GM19372 (cell line): ENCODE results near the gene C16orf74.

Experiments
- ATAC-seq: cut with Tn5 transposase; IDR thresholded peaks from one replicate; pipeline ENCODE4 v1.9.1; 2021; ENCODE audit warnings: mild to moderate bottlenecking, low read depth, moderate library complexity; ENCODE audit not compliant: unreplicated experiment

The C16orf74 gene

DNA sequence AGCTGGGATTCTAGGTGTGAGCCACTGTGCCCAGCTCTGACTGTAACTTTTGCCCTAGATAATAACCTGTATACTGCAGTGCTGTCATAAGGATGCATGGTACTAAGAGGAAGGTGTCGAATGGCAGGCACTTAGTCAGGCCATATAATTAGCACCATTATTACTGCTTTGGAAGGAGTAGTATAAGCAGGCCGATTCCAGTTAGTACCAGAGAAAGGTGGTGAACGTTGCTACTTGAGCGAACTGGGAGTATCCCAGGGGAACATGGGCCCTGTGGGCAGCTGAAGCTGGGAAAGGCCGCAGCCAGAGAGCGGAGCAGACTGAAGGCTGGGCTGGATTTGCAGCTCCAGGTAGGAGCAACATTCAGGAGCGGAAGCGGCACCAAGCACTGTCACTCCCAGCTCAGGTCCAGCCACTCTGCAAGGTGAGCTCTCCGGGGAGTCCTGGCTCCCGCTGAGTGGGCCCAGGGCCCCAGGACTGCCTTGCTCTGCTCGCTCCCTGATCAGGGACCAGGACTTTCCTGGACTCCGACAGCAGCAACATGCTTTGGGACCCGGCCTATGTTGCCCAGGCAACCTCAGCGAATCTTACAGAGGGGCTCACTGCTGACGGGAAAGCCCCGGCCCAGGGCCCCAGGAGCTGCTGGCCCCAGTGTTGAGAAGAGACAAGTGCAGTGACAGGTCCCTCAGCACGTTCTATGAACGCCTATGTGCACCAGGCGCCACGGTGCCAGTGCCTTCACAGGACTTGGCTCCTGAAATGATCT, 28.6 kb downstream of the C16orf74 start:
- ATAC-seq: no peak

DNA sequence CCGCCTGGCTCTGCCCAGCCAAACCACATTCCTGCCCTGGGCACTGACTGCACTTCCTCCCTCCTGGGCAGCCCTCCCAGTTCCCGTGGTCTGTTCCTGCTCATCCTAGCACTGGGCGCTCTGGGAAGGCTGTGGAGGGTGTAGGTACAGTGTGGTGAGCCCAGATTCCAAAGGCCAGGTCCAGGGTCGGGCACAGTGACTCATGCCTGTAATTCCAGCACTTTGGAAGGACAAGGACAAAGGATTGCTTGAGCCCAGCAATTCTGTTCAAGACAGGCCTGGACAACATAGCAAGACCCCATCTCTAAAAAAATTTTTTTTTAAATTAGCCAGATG, 30.6 kb downstream of the C16orf74 start:
- ATAC-seq: no peak

DNA sequence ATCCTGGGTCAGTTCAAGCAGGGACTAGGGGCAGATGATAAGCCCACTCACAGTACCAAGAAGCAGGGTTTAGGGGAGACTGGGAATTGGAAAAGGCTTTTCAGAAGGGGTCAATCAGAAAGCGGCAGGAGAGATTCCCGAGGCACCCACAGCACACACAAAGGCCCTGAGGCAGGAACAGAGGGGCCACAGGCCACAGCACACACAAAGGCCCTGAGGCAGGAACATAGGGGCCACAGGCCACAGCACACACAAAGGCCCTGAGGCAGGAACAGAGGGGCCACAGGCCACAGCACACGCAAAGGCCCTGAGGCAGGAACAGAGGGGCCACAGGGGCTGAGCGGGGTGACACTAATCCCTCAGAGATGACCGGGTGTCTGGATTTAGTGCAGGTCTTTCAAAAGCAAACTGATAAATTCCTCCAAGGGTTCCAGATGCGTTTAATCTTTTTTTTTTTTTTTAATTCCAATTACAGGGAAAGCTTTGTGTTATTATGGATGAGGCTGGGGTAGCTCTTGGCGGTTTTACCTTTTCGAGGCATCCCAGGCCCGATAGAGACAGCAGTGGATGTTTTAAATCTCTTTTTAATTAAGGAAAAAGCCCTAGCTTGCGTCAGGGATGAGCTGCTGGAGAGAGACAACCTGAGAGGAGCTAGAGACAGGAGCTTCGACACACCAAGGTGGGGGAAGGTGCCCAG, 31.1 kb downstream of the C16orf74 start:
- no peak for ATAC-seq

DNA sequence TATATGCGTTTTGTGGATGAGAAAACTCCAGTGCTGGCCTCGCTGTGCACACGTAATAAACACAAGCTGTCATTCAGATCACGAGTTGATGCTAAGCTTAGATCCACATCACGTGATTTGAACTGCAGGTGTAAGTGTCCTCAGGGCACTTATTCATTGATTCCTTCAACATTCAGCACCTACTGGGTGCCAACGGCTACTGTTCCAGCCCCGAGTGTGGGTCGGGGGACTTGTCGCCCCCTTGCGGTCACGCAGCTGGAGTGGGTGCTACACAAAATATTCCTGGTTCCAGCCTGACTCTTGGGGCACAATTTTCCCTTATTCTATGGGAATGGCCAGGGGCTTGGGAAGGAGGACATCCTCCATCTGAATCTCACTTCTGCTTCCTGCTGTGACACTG, 32.2 kb downstream of the C16orf74 start:
- no peak for ATAC-seq

DNA sequence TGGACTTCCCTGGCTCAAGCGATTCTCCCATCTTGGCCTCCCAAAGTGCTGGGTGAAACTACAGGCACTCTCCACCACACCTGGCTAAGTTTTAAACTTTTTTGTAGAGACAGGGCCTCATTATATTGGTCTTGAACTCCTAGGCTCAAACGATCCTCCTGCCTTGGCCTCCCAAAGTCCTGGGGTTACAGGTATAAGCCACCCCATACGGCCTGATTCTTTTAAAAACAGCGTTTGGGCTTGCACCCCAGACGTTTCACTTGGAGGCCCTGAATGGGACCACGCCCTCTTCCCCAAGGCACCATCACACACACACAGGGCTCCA, 32.8 kb downstream of the C16orf74 start:
- no peak for ATAC-seq

DNA sequence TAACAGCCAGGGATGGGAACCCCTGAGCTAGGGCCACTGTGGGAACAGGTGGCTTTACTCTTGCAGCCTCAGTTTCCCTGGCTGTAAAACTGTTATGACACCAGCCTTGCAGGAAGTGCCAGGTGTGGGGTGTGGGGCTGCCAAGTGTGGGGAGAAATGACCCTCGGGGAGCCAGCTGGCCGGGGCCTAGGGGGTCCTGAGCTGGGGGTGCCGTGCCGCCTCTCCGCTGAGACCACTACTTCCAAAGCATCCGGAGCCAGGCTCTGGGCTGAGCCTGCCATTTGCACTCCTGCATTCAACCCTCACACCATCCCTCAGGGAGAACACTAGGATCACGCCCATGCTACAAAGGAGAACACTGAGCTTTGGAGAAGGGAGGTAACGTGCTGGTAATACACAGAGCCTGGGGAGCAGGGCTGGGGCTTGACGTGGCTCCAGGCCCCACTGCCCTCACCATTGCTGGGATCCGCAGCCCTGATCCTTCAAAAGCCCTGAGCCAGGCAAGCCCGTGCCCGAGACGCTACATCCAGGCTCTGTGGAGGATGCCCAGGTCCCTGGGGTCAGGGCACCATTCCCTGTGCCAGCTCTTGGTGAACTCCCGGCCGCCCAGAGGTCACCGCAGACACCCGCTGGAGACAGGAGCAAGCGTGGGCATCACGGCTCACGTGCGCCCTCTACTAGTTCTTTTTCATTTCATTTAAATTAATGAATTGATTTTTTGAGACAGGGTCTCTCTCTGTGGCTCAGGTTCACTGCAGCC, 33.3 kb downstream of the C16orf74 start:
- ATAC-seq: no peak

DNA sequence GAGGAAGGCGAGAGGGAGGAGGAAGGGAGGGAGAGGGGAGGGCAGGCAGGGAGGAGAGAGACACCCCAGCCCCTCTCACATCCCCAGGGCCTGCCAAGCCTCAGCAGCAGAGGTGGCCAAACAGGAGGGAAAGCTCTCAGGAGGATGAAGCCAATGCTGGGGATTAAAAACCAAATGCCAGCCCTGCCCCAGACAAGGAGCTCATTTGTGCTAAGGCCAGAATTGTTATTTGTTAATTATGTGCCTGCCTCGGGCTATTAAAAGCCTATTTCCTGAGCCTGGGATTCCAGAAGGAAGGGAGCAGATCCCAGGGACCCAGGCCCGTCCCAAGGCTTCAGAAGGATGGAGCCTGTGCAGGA, 34.2 kb downstream of the C16orf74 start:
- no peak for ATAC-seq

DNA sequence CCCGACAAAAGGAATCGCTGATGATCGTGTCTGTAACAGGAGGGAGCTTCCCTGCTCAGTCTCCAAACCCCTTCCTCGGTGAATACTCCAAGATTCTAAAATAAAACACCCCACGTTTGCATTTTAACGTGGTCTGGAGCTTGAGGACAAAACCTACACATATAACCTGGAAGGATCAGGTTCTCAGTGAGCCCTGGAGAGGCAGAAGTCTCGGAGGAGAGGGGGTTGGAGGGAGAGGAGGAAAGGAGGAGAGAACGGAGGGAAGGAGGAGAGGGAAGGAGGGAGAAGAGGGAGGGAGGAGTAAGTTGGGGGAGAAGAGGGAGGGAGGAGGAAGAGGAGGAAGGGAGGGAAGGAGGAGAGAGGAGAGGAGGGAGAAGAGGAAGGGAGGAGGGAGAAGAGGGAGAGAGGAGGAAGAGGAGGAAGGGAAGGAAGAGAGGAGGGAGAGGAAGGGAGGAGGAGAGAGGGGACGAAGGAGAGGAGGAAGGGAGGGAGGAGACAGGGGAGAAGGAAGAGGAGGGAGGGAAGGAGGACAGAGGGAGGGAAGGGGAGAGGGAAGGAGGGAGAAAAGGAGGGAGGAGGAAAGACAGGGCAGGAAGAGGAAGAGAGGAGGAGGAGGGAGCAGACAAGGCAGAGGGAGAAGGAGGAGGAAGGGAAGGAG, 34.7 kb downstream of the C16orf74 start:
- ATAC-seq: no peak

DNA sequence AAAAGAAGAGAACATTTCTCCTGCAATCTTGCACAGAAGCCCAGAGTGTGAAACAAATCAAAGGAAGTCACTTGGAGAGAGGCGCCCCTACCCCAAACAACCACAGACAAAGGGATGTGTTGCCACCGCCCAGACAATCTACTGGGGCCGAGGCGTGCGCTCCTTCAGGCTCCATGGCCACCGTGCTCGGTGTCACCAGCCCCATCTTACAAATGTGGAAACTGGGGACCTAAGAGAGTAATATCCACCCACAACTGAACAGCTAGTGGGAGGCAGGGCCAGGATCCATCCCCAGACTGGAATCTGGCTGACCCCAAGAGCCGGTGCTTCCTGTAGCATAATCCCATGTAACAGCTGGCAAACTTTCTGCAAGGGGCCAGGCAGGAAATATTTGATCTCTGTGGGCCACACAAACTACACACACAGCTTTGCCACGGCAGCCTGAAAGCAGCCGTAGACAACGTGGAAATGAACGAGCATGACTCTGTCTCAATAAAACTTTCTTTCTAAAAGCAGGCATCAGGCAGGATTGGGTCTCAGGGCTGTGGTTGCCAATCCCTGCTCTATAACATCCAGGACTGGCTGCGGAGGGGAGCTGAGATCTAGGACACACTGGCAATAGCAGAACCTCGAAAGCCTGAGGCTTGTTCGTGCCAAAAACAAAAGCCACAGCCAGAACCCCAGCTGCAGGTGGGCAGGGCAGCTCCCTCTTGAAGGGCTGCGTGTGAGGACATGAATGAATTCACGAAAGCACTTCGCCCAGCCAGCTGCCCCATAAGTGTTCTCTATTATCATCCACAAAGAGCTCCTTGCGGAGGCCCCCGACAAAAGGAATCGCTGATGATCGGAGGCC, 35.5 kb downstream of the C16orf74 start:
- ATAC-seq: no peak

DNA sequence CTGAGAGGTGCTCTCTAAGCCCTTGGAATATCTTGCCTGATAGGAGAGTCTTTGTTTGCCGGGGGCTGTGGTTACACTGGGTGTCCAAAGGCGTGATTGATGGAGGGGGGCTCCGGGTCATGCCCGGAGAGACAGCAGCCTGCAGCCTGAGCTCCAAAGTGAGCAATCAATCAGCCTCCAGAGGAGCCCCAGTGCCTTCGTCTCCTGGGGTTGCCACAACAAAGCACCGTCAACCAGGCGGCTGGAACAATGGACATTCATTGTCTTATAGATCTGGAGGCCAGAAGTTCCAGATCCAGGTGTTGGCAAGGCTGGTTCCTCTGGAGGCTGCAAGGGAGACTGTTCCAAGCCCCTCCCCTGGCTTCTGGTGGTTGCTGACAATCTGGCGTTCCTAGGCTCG, 38.1 kb downstream of the C16orf74 start:
- no peak for ATAC-seq

DNA sequence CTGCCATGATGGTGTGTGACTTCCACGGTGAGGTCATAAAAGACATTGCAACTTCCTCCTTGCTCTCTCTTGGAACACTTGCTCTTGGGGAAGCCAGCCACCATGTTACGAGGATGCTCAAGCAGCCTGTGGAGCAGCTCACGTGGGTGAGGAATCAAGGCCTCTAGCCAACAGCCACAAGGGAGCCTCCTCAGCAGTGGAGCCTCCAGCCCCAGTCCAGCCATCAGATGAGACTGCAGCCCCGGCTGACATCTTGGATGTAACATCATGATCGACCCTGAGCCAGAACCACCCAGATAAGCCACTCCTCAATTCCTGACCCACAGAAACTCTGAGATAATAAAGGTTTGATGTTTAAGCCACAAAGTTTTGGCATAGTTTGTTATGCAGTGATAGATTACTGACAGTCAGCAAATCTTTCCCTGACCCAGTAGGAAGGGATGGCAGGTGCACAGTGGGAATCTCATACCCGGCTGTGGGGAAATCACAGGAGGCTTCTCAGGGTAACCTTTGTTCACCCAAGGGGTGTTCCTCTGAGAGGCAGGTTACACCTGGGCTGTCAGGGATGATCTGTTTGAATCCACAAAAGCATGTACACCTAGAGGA, 38.8 kb downstream of the C16orf74 start:
- no peak for ATAC-seq

DNA sequence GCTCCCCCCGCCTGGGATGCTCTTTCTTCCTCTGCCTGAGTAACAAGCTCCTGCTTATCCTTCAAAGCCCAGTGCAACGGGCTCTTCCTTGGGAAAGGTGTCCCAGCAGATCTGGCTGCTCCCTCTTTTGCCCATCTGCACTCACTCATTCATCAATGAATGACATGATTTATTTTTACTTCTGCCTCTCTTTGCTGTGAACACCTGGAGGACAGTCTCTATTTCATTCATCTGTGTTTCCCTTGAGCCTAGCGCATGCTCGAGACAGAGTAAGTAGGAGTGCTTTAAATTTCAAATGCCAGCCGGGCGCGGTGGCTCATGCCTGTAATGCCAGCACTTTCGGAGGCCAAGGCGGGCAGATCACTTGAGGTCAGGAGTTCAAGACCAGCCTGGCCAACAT, 40.2 kb downstream of the C16orf74 start:
- ATAC-seq: no peak

DNA sequence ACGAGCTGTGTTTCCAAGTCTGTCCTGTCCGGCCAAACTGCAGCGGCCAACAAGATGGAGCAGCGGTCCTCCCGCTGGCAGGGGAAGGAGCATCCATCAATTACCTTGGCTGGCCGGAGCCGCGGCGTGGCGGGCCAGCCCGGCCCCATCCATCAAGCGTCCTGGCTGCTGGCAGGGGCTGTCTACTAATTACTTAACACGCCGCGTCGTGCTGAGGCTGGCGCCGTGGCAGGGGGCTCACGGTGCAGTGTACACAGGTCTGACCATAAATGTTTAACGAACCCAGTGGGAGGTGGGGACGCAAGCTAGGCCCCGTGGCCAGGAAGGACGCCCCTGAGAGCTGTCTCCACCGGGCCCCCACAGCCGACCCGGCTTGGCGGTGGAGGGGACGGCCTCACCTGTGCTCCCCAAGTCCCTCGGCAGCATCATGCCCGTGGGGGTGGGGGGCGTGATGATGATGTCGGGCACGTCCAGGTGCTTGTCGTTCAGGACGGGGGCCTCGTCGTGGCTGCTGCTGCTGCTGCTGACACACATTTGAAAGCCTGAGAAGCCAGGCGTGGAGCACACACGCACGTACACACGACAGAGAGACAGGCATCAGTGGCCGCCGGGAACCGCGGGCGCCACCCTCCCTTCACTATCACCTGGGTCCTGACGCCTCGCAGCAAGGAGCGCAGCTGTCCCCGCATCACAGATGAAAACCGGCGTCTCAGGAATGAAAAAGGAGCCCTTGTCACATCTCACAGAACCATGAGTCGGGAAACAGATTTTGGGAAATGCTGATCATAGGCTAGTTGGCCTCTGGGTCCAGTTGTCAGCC, 40.9 kb downstream of the C16orf74 start:
- ATAC-seq: no peak

DNA sequence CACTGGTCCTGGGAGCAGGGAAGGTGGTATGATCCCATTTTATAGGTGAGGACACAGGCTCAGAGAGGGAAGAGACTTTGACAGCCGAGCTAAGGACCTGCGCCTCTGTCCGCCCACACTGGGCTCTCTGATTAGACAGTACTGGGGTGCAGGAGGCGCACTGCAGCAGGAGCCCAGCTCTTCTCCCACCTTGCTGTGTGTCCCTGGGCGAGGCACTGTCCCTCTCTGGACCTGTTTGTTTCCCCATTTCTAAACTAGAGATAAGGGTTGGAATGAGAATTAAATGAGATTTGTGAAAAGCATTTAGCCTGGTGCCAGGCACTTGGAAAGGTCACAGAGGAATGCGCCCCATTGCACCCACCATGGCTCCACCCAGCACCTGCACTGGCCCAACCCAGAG, 42.6 kb downstream of the C16orf74 start:
- no peak for ATAC-seq

DNA sequence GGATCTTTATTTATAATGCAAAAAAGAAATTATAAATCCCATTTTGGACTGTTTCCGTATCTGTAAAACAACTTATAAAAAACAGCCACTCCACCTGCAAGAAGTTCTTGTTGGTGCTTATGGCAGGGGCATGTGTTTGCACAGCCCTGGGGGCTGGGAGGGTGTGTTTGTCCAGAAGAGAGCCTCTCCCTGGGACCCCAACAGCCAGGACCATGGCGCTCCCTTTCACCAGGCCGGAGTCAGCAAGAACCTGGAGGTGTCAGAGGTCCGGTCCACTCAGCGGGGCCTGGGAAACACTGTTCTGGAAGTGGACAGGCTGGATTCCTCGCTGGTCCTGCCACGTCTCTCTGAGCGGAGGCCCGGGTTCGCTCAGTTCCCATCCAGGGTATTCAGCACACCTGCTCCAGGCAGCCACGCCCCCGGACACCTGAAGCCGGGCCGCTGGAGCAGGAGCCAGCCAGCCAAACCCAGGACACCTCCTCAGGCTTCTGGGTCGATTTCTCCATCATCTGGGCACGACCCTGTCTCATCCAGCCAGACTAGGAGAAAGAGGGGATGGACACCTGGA, 43.3 kb downstream of the C16orf74 start:
- no peak for ATAC-seq

DNA sequence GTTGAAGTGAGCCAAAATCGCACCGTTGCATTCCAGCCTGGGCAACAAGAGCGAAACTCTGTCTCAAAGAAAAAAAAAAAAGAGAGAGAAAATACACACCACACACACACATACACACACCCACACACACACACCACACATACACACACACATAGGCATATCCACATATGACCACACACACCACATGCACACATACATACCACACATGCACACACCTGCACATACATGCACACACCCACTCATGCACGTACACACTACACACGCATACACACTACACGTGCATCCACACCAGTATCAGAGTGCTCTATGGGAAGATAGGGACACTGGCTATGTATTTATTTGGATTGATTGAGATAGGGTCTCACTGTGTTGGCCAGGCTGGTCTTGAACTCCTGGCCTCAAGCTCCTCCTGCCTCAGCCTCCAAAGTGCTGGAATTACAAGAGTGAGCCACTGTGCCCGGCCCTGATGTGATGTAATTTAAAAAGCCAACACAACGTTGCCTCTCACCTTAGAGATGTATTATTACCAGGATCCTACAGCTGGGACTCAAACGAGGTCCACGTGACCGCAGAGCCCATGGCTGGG, 44.4 kb downstream of the C16orf74 start:
- no peak for ATAC-seq

DNA sequence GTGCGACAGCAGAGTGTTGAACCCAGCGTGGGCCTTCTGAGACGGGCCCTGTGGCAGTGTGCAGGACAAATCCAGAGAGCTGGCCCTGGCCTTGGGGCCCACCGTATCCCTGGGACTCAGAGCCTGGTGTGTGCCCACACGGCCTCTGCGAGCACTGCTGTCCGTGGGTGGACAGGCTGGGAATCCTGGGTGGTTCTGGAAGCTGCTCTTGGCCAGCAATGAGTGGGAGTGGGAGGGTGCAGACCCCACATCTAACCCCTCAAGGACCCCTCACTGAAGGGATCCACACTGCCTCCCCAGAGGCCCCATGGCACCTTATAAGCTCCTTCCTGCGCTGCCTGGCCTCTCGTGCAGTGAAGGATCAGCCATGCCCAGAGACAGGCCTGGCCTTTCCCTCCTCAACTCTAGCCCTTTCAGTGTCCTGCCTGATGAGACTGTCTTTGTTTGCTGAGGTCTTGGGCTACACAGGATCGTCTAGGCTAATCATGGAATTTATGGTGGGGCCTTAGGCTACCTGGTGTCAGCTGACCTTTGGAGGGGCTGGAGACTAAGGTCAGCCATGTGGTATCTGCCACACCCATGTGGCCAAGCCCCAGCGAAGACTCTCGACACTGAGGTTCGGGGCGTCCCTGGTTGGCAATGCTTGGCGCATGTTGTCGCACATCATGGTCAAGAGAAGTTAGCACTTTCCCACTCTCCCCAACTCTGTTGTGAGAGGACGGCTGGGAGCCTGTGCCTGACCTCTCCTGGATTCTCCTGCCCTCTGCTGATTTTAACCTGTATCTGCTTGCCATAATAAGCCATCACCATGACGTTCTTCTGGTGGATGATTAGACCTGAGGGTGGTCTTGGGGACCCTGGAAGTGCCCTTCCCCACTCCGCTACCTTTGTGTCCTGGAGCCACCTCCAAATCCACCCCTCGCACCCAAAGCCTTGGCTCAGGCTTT, 45.7 kb downstream of the C16orf74 start:
- no peak for ATAC-seq
